GM12878 (cell line): ENCODE measurements around the gene RNF130. TPM values are rescaled to one million over a fixed set of nuclear protein-coding genes. Genes with fewer than 3 reads are reported as not detected.

ENCODE experiments used
- ATAC-seq: fragments of 200-7000 bp; cut with Tn5 transposase; 3 replicates; pipeline ENCODE4 v1.9.1; 2020; ENCODE audit warnings: mild to moderate bottlenecking, moderate library complexity
- BruUV-seq: library from RNA; stranded (reverse); fragments of 400-500 nt; replicated peaks from 2 replicates; lab custom pipeline; 2021; lab: Mats Ljungman, UMichigan
- CTCF ChIA-PET: fragments of 300-600 bp; sonication (Branson Sonifier 250); formaldehyde crosslinking; extraction: SDS; loops from one replicate; lab custom pipeline; 2021; ENCODE audit warnings: inconsistent platforms; lab: Yijun Ruan, JAX
- POLR2A ChIA-PET: fragments of 350-600 bp; formaldehyde crosslinking; extraction: SDS; loops from one replicate; lab custom pipeline; 2021; ENCODE audit warnings: inconsistent platforms; lab: Charles Lee
- RAD21 ChIA-PET: fragments of 300-600 bp; sonication (Branson Sonifier 250); formaldehyde crosslinking; loops from one replicate; lab custom pipeline; 2023; ENCODE audit warnings: antibody characterized with exemption; ENCODE audit not compliant: unreplicated experiment; lab: Charles Lee
- SMC1A ChIA-PET: fragments of 300-600 bp; sonication (Branson Sonifier 250); formaldehyde crosslinking; loops from one replicate; lab custom pipeline; 2023; ENCODE audit not compliant: unreplicated experiment, uncharacterized antibody; lab: Charles Lee
- DNase-seq: peaks from one replicate; pipeline ENCODE4 v3.0.0-alpha.2; 2011; ENCODE audit warnings: low read depth, low spot score
- FAIRE-seq: peaks from 3 replicates; lab custom pipeline; 2011; peaks lifted over from hg19 to GRCh38; lab: Jason Lieb, UNC
- H2AFZ ChIP-seq: 2 replicates; pipeline ENCODE4 v1.6.0; 2011; ENCODE audit warnings: low read depth, low read length, control low read depth; ENCODE audit not compliant: control insufficient read depth
- H3K27ac ChIP-seq: 2 replicates; pipeline ENCODE4 v1.5.1; 2011; ENCODE audit warnings: control low read depth; ENCODE audit not compliant: control insufficient read depth, insufficient read depth
- H3K27me3 ChIP-seq, 2 experiments: replicated peaks in 1 of 2; 2 replicates each; pipeline versions ENCODE4 v1.6.0 to v1.6.1; 2011; ENCODE audit warnings: low read length in 1 of 2; ENCODE audit not compliant: control insufficient read depth in 2 of 2, insufficient read depth in 2 of 2
- H3K36me3 ChIP-seq, 2 experiments: 2 replicates each; pipeline ENCODE4 v1.5.1; 2011; ENCODE audit warnings: low read length in 1 of 2; ENCODE audit not compliant: control insufficient read depth in 2 of 2, insufficient read depth in 2 of 2
- H3K4me1 ChIP-seq: 2 replicates; pipeline ENCODE4 v1.6.1; 2011; ENCODE audit warnings: mild to moderate bottlenecking, low read length, moderate library complexity, mixed read lengths; ENCODE audit not compliant: control insufficient read depth, insufficient read depth
- H3K4me2 ChIP-seq: 2 replicates; pipeline ENCODE4 v1.6.0; 2011; ENCODE audit warnings: control low read depth; ENCODE audit not compliant: control insufficient read depth, insufficient read depth
- H3K4me3 ChIP-seq: fragments of 200-600 bp; sonication (generic); 2 replicates; pipeline ENCODE4 v1.5.1; 2016
- H3K79me2 ChIP-seq: 2 replicates; pipeline ENCODE4 v1.6.0; 2011; ENCODE audit warnings: low read length; ENCODE audit not compliant: control insufficient read depth, insufficient read depth
- H3K9ac ChIP-seq: 2 replicates; pipeline ENCODE4 v1.8.0; 2011; ENCODE audit warnings: low read length, control low read depth, mixed read lengths; ENCODE audit not compliant: control insufficient read depth, insufficient read depth
- H3K9me3 ChIP-seq: replicated peaks from 3 replicates; pipeline ENCODE4 v1.5.1; 2011; ENCODE audit warnings: mild to moderate bottlenecking, low read length; ENCODE audit not compliant: control insufficient read depth, insufficient read depth
- H4K20me1 ChIP-seq: 2 replicates; pipeline ENCODE4 v1.6.0; 2011; ENCODE audit not compliant: control insufficient read depth, insufficient read depth
- BMI1 ChIP-seq: fragments of 450-650 bp; IDR thresholded peaks from 2 replicates; pipeline ENCODE4 v1.6.1; 2016; ENCODE audit warnings: mild to moderate bottlenecking, moderate library complexity, borderline replicate concordance
- IKZF2 ChIP-seq, 2 experiments: fragments of 450-650 bp; IDR thresholded peaks; 2 replicates each; pipeline ENCODE4 v1.6.1; 2017; ENCODE audit warnings: mild to moderate bottlenecking in 2 of 2, moderate library complexity in 2 of 2
- KDM1A ChIP-seq: fragments of 200-600 bp; sonication (generic); IDR thresholded peaks from 2 replicates; pipeline ENCODE4 v1.6.1; 2016; ENCODE audit warnings: borderline replicate concordance
- NR2F1 ChIP-seq: fragments of 450-650 bp; conservative IDR thresholded peaks from 2 replicates; pipeline ENCODE4 v1.6.1; 2017; ENCODE audit warnings: mild to moderate bottlenecking
- NRF1 ChIP-seq: conservative IDR thresholded peaks from 2 replicates; pipeline ENCODE4 v1.6.1; 2011; ENCODE audit warnings: mild to moderate bottlenecking, low read depth, low read length, improper control_type of control experiment
- PAX8 ChIP-seq: fragments of 450-650 bp; IDR thresholded peaks from 2 replicates; pipeline ENCODE4 v1.6.1; 2017; ENCODE audit warnings: mild to moderate bottlenecking, moderate library complexity
- SIX5 ChIP-seq: IDR thresholded peaks from 2 replicates; pipeline ENCODE4 v1.6.1; 2011; ENCODE audit warnings: mild to moderate bottlenecking, low read depth, low read length, moderate library complexity; ENCODE audit not compliant: severe bottlenecking
- WGBS: methylation state at CpG from one replicate; pipeline ENCODE4 v1.1.6; 2016; ENCODE audit warnings: low lambda C conversion rate; ENCODE audit not compliant: insufficient replicate concordance, insufficient coverage; ENCODE audit errors: missing lambda C conversion rate; 5-methylcytosine and 5-hydroxymethylcytosine counted together
- in situ Hi-C: fragments of 300-500 bp; cut with MboI; formaldehyde crosslinking; loops from 9 replicates; pipeline ENCODE4 v1.14.3; 2018; ENCODE audit warnings: mixed read lengths
- intact Hi-C: fragments of 100-400 bp; cut with micrococcal nuclease; formaldehyde crosslinking; loops from one replicate; pipeline ENCODE4 v1.14.2; 2022; ENCODE audit not compliant: unreplicated experiment
- polyA plus RNA-seq, 11 experiments: library from polyadenylated mRNA; depleted of rRNA in 4 of 11; unstranded in 6 of 11; stranded (reverse) in 5 of 11; fragments of >200 nt; fragmentation: Nextera tagmentation in 4 of 11; fragmentation: Illumina TruSeq in 1 of 11; extraction: Ambion mirVana in 4 of 11; extraction: Trizol in 1 of 11; gene quantifications; 1 replicate in 1 of 11; 2 replicates in 10 of 11; pipeline versions ENCODE4 v1.2.1 to v1.2.3, GENCODE V29; 2011 to 2016; ENCODE audit warnings: inconsistent platforms in 2 of 11, missing spikeins in 2 of 11, low read depth in 1 of 11
- total RNA-seq, 4 experiments: library from RNA; depleted of rRNA in 3 of 4; stranded (reverse); fragments of >200 nt in 3 of 4; fragmentation: Illumina TruSeq in 1 of 4; extraction: Trizol in 1 of 4; gene quantifications; 2 replicates each; pipeline versions ENCODE4 v1.2.1 to v1.2.3, GENCODE V29; 2013 to 2021
- TF ChIP-seq, protein P1 (sequence below), 3 experiments: IDR thresholded peaks in 2 of 3; conservative IDR thresholded peaks in 1 of 3; 2 replicates each; pipeline ENCODE4 v1.5.1; 2011; ENCODE audit warnings: low read depth in 3 of 3, low read length in 3 of 3, mild to moderate bottlenecking in 3 of 3, control low read depth in 2 of 3, moderate library complexity in 2 of 3, inconsistent platforms in 1 of 3, mixed read lengths in 1 of 3; ENCODE audit not compliant: control insufficient read depth in 2 of 3, insufficient read depth in 1 of 3; ENCODE audit errors: extremely low read depth in 1 of 3
- TF ChIP-seq, protein P2 (sequence below): fragments of 150-350 bp; IDR thresholded peaks from 2 replicates; pipeline ENCODE4 v1.6.1; 2014; ENCODE audit warnings: mild to moderate bottlenecking, low read depth, low read length
- TF ChIP-seq, protein P3 (sequence below): IDR thresholded peaks from 2 replicates; pipeline ENCODE4 v1.6.1; 2012; ENCODE audit warnings: improper control_type of control experiment, low read depth, low read length; ENCODE audit not compliant: insufficient replicate concordance
- TF ChIP-seq, protein P4 (sequence below): IDR thresholded peaks from 2 replicates; pipeline ENCODE4 v1.6.1; 2012; ENCODE audit warnings: mild to moderate bottlenecking, low read depth, low read length

Gene RNF130
- total and polyA plus RNA-seq, 10 of the 15 experiments (the other 5 are each of a cell fraction or from before 2014, with no cell fraction given), result 0.04 to 0.36 (median 0.11) TPM; not detected in 1

DNA sequence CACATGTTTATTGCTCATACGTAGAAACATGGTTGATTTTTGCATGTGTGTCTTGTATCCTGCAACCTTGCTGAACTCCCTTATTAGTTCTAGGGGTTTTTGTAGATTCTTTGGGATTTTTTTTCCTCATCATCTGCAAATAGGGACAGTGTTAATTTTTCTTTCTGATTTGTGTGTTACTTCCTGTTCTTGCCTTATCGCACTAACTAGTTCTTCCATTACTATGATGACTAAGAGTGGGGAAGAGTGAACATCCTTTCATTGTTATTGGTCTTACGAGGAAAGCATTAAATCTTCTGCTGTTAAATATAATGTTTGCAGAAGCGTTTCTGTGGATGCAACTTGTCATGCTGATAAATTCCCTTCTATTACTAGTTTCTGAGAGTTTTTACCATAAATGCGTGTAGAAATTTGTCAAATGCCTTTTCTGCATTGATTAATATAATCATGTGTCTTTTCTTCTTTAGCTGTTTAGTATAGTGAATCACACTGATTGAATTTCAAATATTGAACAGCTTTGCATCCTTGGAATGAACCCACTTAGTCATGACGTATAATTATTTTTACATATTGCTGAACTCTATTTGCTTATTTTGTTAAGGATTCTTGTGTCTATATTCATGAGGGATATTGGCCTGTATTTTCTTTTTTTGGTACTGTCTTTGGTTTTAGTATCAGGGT is 32.1 kb upstream of the RNF130 start:
- intact Hi-C loops (no loop called here), in situ Hi-C loops (no loop called here)
- POLR2A ChIA-PET, result no interaction called here
- RAD21 ChIA-PET, result no interaction called here
- no peaks in the 10 kb centered on the region; the same call in 2 of the 3 replicates for H3K9me3 ChIP-seq
- FAIRE-seq (no peak), DNase-seq (no peak), ATAC-seq (no peak)
- WGBS, result 61% methylated on average over 6 of the region's 6 CpGs
- H3K9ac ChIP-seq, result no peak overlapping the region
- H3K4me2 ChIP-seq, result no peak overlapping the region
- no peak overlapping the region for H2AFZ ChIP-seq
- H3K36me3 ChIP-seq, result no peaks in the 10 kb centered on the region
- CTCF ChIA-PET, result no interaction called here
- SMC1A ChIA-PET, result no interaction called here
- no peak overlapping the region for H3K4me3 ChIP-seq
- H3K4me1 ChIP-seq, result no peaks in the 10 kb centered on the region
- H4K20me1 ChIP-seq, result no peaks in the 10 kb centered on the region
- no TSS peak for BruUV-seq
- no peaks in the 10 kb centered on the region for H3K79me2 ChIP-seq
- H3K27me3 ChIP-seq, result no peaks in the 10 kb centered on the region
- no peak overlapping the region for H3K27ac ChIP-seq
- TF ChIP-seq IKZF2 (IDR thresholded peaks at IDR 0.05) (no peak), KDM1A (no peak), PAX8 (no peak), SIX5 (no peak), BMI1 (no peak), NRF1 (no peak), NR2F1 (no peak)
- TF ChIP-seq, protein P1, sequence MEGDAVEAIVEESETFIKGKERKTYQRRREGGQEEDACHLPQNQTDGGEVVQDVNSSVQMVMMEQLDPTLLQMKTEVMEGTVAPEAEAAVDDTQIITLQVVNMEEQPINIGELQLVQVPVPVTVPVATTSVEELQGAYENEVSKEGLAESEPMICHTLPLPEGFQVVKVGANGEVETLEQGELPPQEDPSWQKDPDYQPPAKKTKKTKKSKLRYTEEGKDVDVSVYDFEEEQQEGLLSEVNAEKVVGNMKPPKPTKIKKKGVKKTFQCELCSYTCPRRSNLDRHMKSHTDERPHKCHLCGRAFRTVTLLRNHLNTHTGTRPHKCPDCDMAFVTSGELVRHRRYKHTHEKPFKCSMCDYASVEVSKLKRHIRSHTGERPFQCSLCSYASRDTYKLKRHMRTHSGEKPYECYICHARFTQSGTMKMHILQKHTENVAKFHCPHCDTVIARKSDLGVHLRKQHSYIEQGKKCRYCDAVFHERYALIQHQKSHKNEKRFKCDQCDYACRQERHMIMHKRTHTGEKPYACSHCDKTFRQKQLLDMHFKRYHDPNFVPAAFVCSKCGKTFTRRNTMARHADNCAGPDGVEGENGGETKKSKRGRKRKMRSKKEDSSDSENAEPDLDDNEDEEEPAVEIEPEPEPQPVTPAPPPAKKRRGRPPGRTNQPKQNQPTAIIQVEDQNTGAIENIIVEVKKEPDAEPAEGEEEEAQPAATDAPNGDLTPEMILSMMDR (IDR thresholded peaks at IDR 0.05 in 2 of 3, conservative IDR thresholded peaks at IDR 0.05 in 1 of 3; ENCODE audit: control insufficient read depth in 2 of 3, extremely low read depth in 1 of 3, insufficient read depth in 1 of 3, low read depth in 3 of 3, low read length in 3 of 3), result no peak
- TF ChIP-seq, protein P2, sequence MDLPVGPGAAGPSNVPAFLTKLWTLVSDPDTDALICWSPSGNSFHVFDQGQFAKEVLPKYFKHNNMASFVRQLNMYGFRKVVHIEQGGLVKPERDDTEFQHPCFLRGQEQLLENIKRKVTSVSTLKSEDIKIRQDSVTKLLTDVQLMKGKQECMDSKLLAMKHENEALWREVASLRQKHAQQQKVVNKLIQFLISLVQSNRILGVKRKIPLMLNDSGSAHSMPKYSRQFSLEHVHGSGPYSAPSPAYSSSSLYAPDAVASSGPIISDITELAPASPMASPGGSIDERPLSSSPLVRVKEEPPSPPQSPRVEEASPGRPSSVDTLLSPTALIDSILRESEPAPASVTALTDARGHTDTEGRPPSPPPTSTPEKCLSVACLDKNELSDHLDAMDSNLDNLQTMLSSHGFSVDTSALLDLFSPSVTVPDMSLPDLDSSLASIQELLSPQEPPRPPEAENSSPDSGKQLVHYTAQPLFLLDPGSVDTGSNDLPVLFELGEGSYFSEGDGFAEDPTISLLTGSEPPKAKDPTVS, result no peak
- TF ChIP-seq, protein P3, sequence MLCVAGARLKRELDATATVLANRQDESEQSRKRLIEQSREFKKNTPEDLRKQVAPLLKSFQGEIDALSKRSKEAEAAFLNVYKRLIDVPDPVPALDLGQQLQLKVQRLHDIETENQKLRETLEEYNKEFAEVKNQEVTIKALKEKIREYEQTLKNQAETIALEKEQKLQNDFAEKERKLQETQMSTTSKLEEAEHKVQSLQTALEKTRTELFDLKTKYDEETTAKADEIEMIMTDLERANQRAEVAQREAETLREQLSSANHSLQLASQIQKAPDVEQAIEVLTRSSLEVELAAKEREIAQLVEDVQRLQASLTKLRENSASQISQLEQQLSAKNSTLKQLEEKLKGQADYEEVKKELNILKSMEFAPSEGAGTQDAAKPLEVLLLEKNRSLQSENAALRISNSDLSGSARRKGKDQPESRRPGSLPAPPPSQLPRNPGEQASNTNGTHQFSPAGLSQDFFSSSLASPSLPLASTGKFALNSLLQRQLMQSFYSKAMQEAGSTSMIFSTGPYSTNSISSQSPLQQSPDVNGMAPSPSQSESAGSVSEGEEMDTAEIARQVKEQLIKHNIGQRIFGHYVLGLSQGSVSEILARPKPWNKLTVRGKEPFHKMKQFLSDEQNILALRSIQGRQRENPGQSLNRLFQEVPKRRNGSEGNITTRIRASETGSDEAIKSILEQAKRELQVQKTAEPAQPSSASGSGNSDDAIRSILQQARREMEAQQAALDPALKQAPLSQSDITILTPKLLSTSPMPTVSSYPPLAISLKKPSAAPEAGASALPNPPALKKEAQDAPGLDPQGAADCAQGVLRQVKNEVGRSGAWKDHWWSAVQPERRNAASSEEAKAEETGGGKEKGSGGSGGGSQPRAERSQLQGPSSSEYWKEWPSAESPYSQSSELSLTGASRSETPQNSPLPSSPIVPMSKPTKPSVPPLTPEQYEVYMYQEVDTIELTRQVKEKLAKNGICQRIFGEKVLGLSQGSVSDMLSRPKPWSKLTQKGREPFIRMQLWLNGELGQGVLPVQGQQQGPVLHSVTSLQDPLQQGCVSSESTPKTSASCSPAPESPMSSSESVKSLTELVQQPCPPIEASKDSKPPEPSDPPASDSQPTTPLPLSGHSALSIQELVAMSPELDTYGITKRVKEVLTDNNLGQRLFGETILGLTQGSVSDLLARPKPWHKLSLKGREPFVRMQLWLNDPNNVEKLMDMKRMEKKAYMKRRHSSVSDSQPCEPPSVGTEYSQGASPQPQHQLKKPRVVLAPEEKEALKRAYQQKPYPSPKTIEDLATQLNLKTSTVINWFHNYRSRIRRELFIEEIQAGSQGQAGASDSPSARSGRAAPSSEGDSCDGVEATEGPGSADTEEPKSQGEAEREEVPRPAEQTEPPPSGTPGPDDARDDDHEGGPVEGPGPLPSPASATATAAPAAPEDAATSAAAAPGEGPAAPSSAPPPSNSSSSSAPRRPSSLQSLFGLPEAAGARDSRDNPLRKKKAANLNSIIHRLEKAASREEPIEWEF, result no peak
- TF ChIP-seq, protein P4, sequence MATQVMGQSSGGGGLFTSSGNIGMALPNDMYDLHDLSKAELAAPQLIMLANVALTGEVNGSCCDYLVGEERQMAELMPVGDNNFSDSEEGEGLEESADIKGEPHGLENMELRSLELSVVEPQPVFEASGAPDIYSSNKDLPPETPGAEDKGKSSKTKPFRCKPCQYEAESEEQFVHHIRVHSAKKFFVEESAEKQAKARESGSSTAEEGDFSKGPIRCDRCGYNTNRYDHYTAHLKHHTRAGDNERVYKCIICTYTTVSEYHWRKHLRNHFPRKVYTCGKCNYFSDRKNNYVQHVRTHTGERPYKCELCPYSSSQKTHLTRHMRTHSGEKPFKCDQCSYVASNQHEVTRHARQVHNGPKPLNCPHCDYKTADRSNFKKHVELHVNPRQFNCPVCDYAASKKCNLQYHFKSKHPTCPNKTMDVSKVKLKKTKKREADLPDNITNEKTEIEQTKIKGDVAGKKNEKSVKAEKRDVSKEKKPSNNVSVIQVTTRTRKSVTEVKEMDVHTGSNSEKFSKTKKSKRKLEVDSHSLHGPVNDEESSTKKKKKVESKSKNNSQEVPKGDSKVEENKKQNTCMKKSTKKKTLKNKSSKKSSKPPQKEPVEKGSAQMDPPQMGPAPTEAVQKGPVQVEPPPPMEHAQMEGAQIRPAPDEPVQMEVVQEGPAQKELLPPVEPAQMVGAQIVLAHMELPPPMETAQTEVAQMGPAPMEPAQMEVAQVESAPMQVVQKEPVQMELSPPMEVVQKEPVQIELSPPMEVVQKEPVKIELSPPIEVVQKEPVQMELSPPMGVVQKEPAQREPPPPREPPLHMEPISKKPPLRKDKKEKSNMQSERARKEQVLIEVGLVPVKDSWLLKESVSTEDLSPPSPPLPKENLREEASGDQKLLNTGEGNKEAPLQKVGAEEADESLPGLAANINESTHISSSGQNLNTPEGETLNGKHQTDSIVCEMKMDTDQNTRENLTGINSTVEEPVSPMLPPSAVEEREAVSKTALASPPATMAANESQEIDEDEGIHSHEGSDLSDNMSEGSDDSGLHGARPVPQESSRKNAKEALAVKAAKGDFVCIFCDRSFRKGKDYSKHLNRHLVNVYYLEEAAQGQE, result no peak
